ENCODE data around the gene KBTBD12.

Gene KBTBD12

DNA sequence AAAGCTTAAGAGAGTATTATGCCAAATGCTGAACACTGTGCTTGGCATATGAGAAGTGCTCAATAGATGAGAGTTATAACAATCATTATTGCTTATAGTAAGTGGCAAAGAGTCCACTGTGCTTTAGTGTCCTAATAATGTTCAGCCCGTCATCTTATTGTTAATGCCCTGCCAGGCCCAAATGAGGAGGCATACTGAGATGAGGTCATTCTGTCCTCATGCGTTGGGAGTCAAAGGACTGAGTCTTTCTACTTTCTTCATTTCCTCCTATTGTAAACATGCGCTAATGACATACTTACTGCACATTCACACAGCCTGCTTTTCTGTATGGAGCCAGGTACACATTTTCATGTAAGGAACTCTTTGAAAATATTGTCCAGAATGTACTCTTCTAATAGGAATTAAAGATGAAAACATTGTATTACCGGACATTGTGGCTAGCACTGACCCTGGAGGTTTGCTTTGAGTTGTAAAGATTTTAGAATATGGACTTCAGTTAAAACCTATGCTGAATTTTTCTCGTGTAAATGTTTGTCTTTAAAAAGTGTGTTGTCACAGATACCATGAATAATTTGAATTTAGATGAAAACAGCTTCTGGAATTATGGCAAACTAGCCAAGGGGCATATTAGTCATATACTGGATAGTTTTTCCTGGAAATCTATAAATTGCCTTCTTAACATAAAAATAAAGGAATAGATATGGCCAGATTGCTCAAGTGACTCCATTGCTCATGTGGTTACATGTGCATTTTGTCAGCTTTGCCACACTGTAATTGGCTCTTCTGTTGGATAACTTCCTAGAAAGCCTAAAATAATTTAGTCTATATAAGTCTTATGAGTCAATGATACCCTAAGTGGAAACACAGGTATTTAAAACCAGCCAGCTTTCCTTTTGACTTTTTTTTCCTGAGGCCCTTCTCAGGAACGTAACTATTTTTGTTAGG lies 38.3 kb downstream of the KBTBD12 start:
- DNase-seq, result no peak

DNA sequence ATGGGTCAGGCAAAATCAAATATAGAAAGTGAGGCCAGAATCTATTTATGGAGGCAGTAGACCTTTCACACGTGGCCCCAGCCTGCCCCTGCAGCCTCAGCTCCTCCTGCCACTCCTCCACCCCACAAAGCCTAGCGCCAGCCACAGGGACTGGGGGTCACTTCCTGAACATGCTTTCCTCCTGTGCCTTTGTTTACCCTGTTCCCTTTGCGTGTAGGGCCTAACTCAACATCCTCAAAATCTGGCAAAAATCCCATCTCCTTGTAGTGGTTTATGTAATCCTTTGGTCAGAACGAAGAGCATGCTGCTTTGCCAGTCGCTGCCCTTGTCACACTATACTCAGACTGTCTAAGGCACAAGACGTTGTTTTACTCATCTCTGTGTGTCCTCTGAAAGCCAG lies 39.6 kb downstream of the KBTBD12 start:
- no peak for DNase-seq

DNA sequence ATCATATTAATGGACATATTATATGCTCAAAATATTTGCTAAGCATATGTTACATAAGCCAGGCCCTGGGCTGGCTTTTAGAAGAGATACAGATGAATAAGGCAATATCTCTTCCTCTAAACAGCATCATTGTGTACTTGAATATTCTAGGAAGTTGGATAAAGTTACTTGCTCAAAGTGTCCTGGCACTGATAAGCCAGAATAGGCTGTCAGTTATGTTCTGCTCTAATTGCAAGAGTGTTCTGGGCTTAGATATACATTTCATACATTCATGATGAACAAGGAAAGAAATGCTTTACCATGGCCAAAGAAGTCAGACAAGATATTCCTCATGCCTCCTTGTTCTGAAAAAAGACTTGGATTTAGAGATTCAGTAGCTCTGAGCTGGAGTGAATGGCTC lies 40.7 kb downstream of the KBTBD12 start:
- DNase-seq, result no peak

DNA sequence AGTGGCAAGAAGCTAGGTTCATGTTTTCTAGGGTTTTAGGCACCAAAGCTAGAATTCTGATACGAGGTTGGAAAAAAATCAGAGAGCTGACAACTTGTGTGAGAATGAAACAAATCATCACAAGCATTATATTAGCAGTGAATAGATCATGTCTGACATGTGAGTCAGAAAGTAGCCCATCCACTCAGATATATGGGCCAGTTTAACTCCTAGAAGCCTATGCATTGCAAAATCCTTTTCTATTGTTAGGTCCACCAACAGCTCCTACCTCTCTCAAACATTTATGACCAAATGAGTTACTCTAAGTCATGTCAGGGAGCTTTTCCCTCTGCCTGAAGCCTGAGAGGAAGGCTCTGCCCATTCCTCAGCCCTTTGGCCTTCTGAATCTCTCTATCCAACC lies 44.0 kb downstream of the KBTBD12 start:
- no peak for DNase-seq

DNA sequence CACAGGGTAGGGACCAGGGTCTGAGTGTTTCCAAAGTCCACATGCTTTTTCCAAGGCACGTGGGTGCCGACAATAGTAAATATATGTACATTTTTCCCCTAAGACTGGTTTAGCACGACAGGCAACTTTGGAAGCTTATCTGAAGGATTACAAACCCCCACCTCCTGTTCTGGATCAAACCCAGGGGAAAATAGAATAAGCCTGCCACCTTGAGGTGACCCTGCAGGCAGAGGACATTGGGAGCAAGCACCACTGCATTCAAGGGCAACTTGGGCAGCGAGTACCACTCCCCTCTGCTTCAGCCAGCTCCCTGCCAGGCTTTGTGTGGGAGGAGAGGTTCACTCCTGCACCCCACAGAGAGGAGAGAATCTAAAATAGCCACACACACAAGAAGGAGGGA lies 44.8 kb downstream of the KBTBD12 start:
- DNase-seq, result no peak

DNA sequence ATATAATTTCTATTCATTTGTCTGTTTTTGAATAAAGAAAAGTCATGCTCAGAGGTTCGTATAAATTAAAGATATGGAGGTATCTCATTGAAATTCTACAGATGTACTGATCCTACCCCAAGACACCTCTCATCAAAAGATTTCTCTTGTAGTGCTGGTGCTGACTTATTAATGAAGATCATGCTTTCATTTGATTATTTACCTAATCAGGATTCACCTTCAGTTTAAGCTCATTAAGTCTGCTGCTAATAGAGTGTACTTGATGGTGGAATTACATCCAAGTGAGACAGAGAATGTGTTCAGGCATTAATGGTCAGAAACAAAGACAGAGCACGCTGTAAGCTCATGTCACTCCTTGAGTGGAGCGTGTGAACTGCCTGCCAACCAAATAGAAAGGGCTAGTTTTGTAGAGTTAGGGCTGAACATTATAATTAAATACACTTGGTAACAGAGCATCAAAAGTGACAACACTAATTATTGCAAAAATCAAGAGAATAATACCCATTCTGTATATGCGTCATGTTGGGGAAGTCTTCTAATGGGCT lies 45.5 kb downstream of the KBTBD12 start:
- no peak for DNase-seq

DNA sequence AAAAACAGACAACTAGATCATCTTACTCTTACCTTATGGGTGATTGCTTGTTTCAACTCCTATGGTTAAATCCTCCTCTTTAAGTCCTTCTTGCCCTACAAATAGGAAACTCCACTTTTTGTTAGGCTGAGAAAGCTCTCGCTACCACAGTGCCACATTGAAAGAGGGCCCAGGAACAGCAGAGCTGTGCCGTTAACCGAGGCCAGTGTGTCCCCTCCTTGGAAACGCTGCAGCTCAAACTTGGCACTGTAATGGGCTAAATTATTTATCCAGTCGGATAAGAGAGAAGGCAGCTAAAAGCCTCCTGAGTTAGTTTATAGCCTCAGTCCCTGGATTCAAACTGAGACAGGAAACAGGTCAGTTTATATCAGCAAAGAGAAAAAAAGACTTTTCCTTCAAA lies 46.1 kb downstream of the KBTBD12 start:
- DNase-seq, result no peak

DNA sequence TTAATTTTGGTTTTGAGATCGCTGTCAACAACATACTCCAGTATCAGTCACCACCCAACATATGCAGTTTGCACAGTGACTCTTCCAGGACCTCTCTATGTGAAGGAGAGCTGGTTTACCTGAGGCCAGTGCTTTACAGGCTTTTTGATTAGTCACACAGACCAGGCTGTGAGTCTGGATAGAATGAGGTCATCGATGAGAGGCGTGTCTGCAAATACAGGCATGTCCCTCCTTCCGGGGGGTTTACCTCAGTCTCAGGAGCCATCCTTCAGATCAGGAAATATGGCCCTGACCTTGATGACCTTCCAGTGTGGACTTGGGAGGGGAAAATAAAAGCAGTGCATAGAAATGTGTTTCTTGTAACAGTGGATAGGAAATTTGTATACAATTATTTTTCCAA lies 46.9 kb downstream of the KBTBD12 start:
- no peak for DNase-seq

DNA sequence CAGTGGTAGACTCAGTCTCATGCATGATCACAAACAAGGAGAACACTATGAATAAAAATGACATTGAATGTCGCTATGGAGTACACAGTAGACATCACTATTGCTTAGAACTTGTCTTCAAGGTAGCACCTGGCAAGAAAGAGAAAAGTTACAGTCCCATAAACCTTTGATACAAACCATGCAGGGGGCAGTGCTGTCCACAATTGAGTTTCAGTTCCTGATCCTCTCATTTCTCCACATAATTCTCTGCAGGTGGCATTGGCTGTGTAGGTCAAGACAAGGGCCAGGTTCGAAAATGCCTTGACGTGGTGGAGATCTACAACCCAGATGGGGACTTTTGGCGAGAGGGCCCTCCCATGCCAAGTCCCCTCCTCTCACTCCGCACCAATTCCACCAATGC lies 47.9 kb downstream of the KBTBD12 start:
- no peak for DNase-seq

DNA sequence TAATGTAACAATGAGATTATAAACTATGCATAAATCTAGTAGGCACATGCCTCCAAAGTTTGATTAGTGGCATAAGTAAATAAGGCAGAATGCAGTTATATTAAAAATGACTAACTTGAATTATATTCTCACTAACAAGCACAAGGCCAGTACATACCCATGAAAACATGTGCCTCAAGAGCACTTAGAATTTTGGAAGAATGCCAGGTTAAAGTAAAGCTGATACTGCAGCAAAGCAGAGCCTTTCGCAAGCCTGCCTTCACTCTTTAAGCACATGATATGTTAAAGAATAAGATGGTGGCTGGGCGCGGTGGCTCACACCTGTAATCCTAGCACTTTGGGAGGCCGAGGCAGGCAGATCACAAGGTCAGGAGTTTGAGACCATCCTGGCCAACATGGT lies 49.0 kb downstream of the KBTBD12 start:
- DNase-seq, result no peak

DNA sequence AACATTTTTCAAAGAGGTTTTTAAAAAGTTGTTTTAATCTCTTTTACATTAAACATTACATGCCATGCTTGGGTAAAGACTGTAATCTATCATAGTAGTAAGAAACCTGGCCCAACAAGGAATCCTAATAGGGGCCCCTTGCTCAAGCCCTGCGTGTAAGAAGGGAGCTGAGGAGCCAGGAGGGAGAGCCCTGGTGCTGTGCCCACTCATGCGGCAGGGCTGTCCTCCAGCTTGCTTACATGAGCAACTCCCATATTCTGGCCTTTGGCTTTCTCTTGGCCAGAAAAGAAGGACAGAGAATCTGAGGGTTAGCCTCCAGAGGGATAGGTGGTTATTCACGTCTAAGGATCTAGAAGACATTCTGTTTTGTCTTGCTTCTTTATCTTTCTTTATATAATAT lies 49.8 kb downstream of the KBTBD12 start:
- no peak for DNase-seq

DNA sequence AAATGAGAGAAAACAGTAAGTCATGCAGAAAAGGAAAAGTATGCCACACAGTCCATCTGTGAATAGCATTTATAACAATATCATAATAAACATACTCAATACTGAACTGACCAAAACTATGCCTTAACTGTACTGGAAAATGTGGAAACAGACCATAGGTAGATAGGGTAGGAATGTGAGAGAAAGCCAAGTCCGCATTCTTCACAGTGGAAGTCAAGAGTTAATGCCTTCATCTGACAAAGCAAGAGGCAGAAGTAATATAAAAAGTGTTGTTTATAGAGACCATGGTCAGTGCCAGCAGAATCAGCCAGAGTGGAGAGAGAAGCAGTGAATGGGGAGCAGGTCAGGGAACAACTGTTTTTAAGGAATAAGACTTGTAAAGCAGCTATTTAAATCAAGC lies 52.3 kb downstream of the KBTBD12 start:
- DNase-seq, result no peak

DNA sequence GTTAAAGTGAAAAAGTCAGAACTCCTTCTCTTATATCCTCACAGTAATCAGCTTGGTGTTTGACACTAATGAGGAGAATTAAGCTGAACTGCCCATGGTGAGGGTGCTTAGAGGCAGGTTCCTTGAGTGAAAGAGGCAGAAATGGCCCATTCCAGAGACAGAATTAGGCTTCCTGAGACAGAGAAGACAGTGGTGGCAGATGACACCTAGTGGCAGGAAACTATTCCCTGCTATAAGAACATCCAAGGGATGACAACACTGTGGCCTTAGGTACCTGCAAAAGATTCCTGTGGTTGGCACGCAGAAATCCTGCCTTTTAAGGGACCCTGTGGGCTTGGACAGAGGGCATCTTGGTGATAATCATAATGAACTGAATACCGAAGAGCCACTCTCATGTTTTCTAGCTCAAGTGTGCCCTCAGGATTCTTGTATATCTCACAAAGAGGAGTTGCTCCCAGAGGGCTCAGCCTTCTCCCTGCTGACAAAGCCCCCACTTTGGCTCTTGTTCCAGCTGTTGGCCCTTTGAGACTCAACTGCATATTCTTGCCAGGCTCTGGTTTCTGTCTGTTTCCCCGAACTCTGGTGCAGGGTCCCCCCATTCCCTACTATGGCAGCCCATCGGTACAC lies 56.0 kb downstream of the KBTBD12 start:
- DNase-seq, result no peak

DNA sequence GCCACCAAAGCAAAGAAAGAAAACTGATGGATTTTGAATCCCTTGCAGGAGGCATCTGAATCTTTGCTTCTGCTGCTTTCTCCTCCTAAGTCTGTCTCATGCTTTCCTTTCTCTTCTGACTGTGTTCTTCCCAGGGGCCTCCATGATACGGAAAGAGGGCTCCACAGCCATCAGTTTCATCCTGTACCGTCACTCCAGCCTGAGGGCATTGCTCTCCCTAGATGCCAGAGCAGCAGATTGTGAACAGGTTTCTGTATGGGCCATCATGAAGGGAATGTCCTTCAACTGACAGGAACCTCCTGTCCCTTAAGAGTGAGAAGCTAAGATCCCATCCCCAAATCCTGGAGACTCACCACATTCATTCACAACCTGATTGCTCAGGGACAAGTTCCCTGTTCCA lies 59.2 kb downstream of the KBTBD12 start:
- DNase-seq, result no peak

DNA sequence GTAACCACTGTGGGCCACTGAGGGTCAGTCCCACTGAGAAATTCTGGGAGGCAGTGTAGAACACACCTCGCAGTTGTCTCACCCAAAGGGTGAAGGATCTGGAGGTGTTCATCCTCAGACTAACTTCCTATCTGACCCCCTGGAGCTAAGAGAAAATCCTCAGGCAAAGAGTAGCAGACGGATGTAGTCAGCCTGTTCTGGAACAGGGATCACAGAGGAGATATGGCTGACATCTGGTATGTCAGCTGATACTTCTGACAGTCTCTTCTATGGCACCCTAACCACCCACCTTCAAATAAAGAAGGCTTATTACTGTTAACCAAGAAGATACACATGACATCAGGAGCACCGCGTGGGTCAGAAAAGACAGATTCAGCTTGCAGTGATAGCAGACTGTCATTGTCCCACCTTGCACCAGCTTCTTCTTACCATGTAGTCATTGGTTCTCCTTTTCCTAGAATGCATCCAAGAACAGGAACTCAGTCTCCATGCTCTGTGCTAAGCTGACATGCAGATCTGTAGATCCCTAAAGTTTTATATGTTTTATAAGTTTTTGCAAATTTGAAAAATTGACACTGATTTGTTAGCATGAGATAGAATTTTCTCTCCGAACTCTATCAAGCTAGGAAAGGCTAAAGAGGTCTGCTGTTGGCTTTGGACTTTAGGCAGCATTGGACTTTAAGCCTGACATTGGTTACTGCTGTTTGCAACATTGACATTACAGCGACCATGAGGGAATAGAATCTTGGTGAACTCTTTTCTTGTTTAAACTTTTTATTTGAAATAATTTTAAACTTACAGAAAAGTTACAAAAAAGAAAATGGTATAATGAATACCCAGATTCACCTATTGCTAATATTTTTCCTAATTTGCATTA lies 60.4 kb downstream of the KBTBD12 start:
- no peak for DNase-seq

DNA sequence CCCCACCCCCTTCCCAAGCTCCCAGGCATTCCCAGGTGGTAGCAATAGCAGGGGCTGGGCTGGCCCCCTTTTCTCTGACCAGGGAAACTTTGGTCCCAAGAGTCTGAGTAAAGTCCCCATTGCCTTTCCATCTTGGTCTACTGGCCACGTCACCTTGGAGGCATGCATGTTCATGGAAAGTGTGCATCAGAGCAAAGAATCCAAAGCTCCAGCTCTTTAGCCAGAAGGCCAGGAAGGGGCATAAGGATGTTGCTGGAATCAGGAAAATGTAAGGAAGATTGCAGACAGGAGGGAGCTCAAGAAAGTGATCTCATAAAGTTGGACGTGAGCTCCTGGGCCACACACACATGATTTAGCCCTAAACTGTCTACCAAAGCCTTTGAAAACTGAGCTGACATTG lies 63.6 kb downstream of the KBTBD12 start:
- no peak for DNase-seq

DNA sequence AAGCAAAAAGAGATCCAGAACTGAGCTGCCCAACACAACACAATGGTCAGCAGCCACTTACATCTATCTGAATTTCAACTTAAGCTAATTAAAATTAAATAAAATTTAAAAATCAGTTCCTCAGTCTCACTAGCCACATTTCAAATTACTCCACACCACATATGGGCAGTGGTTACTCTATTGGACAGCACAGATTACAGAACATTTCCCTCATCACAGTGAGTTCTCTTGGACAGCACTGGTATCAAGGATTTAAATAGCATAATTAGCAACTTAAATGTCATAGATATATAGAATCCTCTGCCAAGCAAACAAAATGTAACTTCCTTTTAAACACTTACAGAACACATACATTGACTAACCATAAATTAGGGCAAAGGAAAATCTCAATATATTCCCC lies 64.4 kb downstream of the KBTBD12 start:
- DNase-seq, result no peak

DNA sequence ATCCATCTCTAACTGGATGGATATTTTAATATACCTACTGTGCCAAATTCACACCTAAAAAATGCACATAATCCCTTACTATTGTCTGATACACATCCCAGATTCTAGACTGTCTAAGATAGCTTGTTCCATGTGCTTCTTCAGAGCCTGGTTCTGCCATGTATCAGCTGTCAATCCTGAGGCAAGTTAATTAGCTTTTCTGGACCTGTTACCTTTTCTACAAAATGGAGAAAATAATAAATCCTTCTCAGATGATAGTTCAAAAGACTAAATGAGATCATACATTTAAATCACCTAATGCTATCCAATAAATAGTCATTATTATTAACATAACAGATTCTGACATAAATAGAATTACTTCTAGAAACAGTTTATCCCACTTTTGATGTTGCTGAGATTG lies 66.1 kb downstream of the KBTBD12 start:
- DNase-seq, result no peak

DNA sequence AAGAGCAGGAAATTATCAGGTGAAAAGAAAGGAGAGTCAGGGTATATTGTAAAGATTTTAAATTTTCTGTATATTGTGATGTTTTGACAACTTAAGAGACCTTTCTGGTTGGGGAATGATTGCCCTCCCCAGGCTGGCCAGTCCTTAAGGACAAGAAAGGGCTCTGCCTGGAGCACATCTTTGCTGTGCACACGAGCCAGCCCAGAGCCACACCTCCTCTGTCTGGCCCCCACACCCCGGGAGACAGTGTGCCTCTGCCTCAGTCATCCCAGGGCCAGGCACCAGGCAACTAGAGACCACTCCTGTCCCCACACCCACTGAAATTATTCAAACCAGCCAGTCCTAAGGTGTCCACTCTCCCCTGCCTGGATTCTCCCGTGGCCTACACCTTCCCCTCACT lies 67.1 kb downstream of the KBTBD12 start:
- no peak for DNase-seq

DNA sequence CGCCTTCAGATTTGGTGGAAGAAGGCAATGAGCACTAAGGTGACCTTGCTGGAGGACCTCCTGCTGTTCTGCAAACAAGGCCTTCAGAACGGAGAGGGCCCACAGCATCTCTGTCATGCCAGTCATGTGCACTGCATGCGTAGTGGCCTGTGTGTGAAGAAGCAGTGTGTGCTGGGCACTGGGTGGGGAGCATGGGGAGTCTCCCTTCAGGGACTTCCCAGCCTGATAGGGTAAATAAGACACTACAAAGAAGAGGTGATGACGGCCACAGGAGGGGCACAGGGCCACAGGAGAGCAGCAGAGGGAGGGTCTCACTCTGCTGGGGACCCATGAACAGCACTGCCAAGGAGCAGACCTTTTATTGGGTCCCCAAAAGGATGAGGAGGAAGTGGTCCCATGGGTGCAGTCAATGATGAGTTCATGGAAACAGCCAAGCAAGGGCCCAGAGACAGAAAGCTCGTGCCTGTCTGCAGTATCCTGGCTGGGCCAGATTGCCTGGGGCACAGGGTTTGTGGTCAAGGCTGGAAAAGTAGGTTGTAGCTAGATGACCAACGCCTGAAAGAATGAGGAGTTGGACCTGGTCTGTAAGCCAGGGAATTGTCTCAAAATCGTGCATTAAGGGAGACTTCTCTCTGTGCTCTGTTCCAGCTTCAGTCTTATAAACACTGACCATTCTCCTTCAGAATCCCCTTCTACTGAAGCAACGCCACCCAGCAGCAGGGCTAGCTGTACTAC lies 69.4 kb downstream of the KBTBD12 start:
- DNase-seq, result no peak

DNA sequence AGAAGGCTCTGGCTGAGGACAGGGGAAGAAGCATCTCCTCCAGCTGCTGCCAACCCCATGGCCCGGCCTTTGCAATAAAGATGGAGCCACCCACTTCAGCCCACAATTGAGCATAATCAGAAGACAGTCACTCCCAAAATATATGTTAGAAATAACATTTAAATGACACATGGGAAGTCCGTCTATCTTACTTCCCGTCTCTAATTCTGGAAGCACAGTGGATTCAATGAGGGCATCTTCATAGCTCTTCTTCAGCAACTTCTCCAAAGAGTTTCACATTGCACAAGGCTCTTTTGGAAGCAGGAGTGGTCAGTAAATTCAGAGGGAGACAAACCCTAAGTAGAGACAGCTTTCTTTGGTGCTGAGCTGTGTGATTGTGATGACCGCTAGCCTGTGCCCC lies 70.2 kb downstream of the KBTBD12 start:
- no peak for DNase-seq

DNA sequence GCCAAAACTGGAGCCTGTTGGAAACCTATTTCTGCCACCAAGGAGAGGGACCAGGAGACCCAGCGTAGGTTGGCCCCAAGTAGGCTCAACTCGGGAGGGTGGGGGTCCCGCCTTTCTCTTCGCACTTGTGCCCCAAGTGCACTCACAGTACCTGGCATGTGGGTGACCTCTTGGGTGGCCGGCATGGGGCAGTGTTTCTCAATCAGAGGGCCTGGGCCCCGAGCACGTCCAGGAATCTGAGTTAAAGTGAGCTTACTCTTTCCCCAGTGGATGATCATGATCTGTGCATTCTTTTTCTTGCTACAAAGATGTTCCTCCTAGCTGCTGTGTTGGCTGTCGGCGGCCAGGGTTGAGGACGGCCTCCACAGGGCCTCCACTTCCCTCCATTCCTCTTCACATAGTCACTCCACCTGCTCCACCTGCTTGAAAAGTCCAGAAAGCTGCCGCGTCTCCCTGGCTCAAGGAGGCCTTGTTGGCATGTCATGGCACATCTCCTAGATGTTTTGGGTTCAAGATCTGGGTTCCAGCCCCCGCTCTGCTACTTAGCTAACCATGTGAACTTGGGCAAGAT lies 70.7 kb downstream of the KBTBD12 start:
- DNase-seq, result no peak

Data from activated CD4-positive, alpha-beta T cell treated with anti-CD3 and anti-CD28 coated beads, Interleukin-2, amount 50 U/mL, for 1 hour (primary cell).